Measurements from ENCODE around the gene SPEN.

Gene SPEN

GRCh38 chr1:15847100-15847892 lies at the start of gene SPEN:
Gene SPEN, plus strand, starts transcription at chr1:15847707. Its CDS starts 361 bp downstream, at chr1:15848068.
- peak within 1 kb of the TSS; percentile 77 for H3K4me3 ChIP-seq (ENCODE audit: control insufficient read depth, low read depth, low read length)
- TF ChIP-seq CTCF (conservative IDR thresholded peaks at IDR 0.05; ENCODE audit: control insufficient read depth, insufficient read depth, low read depth, low read length): no peak
- DNase-seq (ENCODE audit: low read depth): peak; percentile 94

GRCh38 chr1:15799004-15799867 lies 48.3 kb upstream of the SPEN start:
- TF ChIP-seq CTCF (conservative IDR thresholded peaks at IDR 0.05; ENCODE audit: control insufficient read depth, insufficient read depth, low read depth, low read length): no peak
- no peak overlapping the region for H3K4me3 ChIP-seq (ENCODE audit: control insufficient read depth, low read depth, low read length)
- peak; percentile 96 for DNase-seq (ENCODE audit: low read depth)

GRCh38 chr1:15799928-15800835 lies 47.3 kb upstream of the SPEN start:
- no peak for TF ChIP-seq CTCF (conservative IDR thresholded peaks at IDR 0.05; ENCODE audit: control insufficient read depth, insufficient read depth, low read depth, low read length)
- H3K4me3 ChIP-seq (ENCODE audit: control insufficient read depth, low read depth, low read length): no peak overlapping the region
- peak; percentile 68 for DNase-seq (ENCODE audit: low read depth)

GRCh38 chr1:15802234-15802965 lies 45.1 kb upstream of the SPEN start:
- no peak for DNase-seq (ENCODE audit: low read depth)
- H3K4me3 ChIP-seq (ENCODE audit: control insufficient read depth, low read depth, low read length): no peak overlapping the region
- TF ChIP-seq CTCF (conservative IDR thresholded peaks at IDR 0.05; ENCODE audit: control insufficient read depth, insufficient read depth, low read depth, low read length): no peak

GRCh38 chr1:15803380-15803779 lies 44.1 kb upstream of the SPEN start:
- DNase-seq (ENCODE audit: low read depth): peak; percentile 44
- peak; percentile 44 for TF ChIP-seq CTCF (conservative IDR thresholded peaks at IDR 0.05; ENCODE audit: control insufficient read depth, insufficient read depth, low read depth, low read length)
- no peak overlapping the region for H3K4me3 ChIP-seq (ENCODE audit: control insufficient read depth, low read depth, low read length)
